Fibroblast of skin of left quadriceps (primary cell): Measurements from ENCODE around the gene TMPRSS2.
"Not testable (repeated sequence)": the region's sequence is repeated elsewhere in the genome, so short reads cannot be mapped to it uniquely, and the experiment has no call there.

ENCODE experiments used
- DNase-seq, 2 experiments: peaks; one replicate each; pipeline ENCODE4 v3.0.0-alpha.2; 2013; ENCODE audit warnings: low read depth in 2 of 2

The TMPRSS2 gene

DNA sequence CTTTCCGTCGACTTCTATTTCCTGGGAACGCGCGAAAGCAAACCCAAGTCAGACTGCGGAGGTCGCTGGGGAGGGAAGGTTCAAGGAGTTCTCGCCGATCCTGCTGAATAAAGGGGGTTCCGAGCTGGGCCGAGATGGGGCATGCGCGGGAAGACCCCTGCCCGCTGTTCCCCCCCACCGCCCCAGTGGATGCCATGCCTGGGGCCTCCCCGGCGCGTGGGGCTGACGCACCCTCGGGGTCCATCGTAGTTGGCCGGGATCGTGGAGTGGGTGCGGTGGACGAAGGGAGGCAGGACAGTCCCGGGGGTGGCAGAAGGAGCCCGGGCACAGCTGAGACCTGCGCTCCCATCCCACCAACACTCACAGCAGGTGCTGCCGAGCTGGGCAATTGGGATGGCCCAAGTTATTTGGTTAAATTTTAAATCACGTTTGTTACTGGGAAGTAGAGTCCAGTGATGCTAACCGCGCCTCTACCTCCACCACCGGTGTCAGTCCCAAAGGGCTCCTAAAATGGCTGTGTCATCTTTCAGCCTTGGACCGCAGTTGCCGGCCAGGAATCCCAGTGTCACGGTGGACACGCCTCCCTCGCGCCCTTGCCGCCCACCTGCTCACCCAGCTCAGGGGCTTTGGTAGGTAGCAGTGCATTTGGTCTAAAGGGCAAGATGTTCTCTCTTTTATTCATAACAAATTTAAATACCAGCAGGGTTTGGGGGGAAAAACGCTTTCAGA, 81.1 kb downstream of the TMPRSS2 start:
- no peak for DNase-seq

DNA sequence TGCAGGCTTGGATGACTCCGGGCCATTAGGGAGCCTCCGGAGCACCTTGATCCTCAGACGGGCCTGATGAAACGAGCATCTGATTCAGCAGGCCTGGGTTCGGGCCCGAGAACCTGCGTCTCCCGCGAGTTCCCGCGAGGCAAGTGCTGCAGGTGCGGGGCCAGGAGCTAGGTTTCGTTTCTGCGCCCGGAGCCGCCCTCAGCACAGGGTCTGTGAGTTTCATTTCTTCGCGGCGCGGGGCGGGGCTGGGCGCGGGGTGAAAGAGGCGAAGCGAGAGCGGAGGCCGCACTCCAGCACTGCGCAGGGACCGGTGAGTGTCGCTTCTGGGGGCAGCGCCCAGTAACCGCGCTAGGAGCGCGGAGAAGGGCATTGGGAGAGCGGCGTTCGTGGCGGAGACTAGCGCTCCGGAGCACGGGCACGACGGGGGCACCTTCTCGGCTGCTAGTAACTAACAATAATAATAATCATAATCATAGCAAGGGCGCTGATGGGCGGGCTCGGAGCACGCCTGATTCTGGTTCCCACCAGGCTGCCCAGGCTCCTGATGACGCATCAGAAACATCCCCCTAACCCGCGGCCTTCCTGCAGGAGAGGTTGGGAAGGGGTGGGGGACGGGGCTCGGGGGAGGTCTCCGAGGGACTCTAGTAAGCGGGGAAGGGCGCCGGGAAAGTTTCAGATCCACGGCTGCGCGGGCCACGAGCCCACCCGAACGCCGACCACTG, 81.8 kb downstream of the TMPRSS2 start, which contains the start of gene MX1:
MX1 (plus strand) TSS at position 286 of the 722 bp plus-strand sequence. CDS start 5,832 bp downstream, outside the sequence.
- peak in 1 of 2 experiments; percentile 5 for DNase-seq

DNA sequence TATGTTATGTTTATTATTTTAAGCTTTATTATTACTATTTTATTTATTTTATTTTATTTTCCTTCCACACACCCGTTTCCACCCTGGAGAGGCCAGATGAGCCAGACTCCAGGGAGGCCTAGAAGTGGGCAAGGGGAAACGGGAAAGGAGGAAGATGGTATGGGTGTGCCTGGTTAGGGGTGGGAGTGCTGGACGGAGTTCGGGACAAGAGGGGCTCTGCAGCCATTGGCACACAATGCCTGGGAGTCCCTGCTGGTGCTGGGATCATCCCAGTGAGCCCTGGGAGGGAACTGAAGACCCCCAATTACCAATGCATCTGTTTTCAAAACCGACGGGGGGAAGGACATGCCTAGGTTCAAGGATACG, 82.4 kb downstream of the TMPRSS2 start:
- no peak for DNase-seq

DNA sequence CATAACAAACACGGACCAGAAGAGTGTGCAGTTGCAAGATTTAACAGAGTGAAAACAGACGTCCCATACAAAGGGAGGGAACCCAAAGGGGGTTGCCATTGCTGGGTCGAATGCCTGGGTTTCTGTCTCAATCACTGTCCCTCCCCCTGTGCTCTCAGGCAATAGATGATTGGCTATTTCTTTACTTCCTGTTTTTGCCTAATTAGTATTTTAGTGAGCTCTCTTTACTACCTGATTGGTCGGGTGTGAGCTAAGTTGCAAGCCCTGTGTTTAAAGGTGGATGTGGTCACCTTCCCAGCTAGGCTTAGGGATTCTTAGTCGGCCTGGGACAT, 84.7 kb downstream of the TMPRSS2 start:
- DNase-seq, result not testable (repeated sequence)

DNA sequence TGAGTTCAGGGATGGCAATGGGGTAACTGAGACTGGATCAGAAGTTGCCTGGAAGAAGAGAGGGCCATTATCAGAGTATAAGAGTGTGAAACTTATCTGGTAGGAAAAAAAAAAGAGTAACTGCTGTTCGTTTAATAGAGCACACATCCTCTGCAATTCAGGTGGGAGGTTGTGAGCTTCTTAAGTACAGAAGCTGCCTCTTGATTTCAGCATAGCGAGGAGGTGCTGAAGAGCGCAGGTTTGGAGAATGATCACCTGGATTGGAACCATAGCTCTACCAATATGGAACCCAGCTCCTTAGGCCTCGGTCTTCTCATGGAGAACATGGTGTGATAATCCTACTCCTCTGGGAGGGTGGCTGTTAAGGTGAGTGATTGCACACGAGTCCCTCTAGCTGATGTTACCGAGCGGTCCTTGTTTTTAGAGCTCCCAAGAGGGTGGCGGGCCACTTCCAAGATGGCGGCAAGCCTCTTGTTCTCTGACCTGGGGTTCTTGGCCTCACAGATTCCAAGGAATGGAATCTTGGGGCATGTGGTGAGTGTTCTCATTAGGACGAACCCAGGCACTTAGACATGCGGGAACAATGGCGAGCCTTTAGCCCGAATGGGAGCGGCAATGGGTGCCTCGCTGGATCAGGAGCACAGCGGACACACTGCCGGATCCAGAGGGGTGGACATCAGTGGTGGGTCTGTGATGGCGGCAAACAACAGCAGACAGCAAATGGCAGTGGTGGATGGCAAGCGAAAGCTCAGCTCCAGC, 85.2 kb downstream of the TMPRSS2 start:
- no peak for DNase-seq

DNA sequence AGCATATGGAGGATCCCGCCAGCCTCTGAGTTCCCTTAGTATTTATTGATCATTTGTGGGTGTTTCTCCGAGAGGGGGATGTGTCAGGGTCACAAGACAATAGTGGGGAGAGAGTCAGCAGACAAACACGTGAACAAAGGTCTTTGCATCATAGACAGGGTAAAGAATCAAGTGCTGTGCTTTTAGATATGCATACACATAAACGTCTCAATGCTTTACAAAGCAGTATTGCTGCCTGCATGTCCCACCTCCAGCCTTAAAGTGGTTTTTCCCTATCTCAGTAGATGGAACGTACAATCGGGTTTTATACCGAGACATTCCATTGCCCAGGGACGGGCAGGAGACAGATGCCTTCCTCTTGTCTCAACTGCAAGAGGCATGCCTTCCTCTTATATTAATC, 87.0 kb downstream of the TMPRSS2 start:
- DNase-seq, result not testable (repeated sequence)

DNA sequence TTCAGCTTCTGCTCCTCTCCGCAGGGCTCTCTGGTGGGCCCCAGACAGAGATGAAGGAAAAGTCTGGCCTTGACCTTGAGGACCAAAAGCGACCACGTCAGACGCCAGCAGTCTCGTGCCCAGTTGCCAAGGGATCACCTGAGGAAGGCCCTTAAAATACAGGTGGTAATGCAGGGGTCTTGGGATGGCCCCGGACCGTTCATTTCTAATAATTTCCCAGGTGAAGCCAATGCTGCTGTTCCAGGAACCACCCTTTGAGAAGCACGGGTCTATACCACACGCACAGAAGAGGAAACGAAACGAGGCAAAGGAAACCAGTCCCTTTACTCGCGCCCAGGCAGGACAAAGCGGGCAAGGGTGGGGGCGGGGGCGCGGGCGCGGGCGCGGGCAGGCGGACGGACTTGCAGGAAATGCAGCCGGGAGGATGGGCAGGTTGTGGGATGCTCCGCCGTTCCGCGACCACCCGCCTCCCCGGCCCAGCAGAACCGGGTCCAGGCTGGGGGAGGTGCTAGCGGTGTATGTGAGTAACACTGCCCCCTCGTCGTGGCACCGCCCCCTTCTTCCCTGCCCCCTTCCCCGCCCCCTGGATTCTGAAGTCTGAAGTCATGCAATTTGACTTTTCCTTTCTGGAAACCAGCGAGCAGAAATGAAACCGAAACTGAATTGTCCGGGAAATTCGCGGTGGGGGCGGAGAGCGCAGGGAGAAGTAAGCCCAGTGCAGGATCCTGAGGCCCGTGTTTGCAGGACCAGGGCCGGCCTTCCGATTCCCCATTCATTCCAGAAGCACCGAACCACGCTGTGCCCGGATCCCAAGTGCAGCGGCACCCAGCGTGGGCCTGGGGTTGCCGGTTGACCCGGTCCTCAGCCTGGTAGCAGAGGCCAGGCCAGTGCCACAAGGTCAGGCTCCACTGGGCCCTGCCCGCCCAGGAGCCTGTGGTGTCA, 87.8 kb downstream of the TMPRSS2 start:
- DNase-seq, result peak; percentile 84 to 85

DNA sequence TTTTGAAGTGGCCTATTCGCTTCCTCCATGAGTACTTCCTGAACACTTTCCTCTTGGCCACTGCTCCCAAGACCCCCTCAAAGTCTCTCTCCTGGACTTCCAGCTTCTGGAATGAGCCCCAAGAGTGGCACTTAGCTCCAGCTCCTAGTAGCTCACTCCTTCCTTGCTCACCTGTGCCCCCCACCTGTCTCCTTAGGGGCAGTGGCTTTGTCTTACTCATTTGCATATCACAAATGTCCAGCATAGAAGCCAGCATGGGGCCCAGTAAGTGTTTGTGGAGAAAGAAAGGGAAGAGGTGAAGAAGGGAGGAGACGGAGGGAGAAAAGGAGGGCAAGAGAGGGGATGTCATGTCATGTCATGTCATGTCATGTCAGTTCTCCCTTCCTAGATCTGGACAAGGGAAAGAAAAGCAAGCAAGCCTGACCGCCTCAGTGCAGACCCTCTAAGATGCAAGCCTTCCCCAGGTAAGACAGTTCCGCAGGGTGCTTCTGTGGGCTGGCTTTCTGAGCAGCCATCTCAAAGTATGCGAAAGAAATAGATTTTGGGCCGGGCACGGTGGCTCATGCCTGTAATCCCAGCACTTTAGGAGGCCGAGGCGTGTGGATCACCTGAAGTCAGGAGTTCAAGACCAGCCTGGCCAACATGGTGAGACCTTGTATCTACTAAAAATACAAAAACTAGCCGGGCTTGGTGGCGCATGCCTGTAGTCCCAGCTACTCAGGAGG, 88.8 kb downstream of the TMPRSS2 start:
- no peak for DNase-seq

DNA sequence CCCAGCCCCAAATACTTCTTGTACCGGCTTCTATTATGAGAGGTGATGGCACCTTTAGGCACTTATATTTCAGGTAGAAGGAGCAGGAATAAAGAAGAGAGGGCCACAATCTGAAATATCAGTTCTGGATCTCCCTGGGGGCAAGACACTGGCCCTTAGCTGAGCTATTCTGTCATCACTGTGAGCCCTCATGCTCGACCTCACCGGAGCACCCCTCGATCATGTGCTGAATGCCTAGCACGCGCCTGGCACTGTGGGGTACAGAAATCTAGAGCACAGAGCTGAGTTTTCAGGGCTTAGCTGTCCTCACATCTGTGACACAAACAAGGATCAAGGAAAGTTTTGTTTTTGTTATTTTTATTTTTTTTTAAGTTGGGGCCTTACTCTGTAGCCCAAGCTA, 89.6 kb downstream of the TMPRSS2 start:
- no peak for DNase-seq

DNA sequence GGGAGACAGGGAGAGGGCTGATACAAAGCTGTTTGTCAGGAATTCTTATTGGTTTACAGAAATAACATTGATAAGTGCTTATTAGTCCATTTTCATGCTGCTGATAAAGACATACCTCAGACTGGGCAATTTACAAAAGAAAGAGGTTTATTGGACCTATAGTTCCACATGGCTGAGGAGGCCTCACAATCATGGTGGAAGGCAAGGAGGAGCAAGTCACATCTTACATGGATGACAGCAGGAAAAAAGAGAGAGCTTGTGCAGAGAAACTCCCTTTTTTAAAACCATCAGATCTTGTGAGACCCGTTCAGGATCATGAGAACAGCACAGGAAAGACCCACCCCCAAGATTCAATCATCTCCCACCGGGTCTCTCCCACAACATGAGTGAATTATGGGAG, 90.5 kb downstream of the TMPRSS2 start:
- DNase-seq, result not testable (repeated sequence)
